Measurements from ENCODE around the gene PFN2.

Gene PFN2

DNA sequence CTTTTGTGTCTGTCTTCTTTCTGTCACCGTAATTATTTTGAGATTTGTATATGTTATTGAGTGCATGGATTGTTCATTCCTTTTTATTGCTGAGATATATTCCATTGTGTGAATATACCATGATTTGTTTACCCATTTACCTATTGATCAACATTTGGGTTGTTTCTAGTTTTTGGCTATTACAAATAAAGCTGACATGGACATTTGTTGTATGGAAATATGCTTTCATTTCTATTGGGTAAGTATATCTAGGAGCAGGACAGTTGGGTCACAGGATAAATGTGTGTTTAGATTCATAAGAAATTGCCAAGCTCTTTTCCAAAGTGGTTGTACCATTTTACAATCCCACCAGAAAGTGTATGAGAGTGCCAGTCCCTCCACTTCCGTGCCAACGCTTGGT lies 51.2 kb downstream of the PFN2 start:
- Mint-ChIP-seq H3K9me3 (no peaks in the 10 kb centered on the region), H3K36me3 (ENCODE audit: low read depth) (peaks cover 16% of the 10 kb centered on the region), H3K4me1 (ENCODE audit: low read depth) (no peaks in the 10 kb centered on the region), H3K27me3 (ENCODE audit: low read depth) (no peaks in the 10 kb centered on the region), H3K27ac (no peak overlapping the region), H3K4me3 (no peak overlapping the region)

DNA sequence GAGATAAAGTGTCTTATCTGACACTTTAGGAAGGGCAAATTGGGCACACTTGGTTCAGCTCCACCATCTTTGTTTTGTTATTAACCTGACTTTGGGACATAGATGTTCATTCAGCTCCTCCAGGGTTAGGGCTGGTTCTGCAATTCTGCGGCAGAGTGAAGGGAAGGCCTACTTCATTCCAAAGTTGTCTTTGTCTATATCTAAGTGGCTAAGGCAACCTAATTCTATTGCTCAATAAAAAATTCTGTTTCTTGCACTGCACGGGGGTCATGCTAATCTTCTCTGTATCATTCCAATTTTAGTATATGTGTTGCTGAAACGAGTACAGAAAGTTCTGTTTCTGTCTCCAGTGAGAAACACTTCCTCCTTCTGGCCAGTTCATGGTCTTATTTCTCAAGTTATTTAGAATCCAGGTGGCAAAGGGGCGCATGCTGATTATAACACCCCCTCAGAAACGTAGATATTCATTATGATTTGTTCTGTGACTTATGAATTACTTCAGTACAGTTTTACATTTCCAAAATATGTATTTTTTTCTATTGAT lies 53.5 kb downstream of the PFN2 start:
- Mint-ChIP-seq H3K27ac (no peak overlapping the region), H3K27me3 (ENCODE audit: low read depth) (no peaks in the 10 kb centered on the region), H3K4me3 (no peak overlapping the region), H3K9me3 (no peaks in the 10 kb centered on the region), H3K36me3 (ENCODE audit: low read depth) (peaks cover 11% of the 10 kb centered on the region), H3K4me1 (ENCODE audit: low read depth) (no peaks in the 10 kb centered on the region)
